ENCODE results near the gene ARHGAP44.

GRCh38 chr17:12815642-12816141, 26.4 kb downstream of the ARHGAP44 start:
- no peak for TF ChIP-seq CTCF (IDR thresholded peaks at IDR 0.05; ENCODE audit: low read depth, low read length, missing input control)
- TF ChIP-seq REST (IDR thresholded peaks at IDR 0.05): no peak
- no peak for TF ChIP-seq ZBTB33 (IDR thresholded peaks at IDR 0.05)
- TF ChIP-seq FOXA1 (IDR thresholded peaks at IDR 0.05): no peak
- TF ChIP-seq NR2F2 (IDR thresholded peaks at IDR 0.05): no peak
- TF ChIP-seq GABPA (IDR thresholded peaks at IDR 0.05 in 1 of 2, conservative IDR thresholded peaks at IDR 0.05 in 1 of 2): no peak
- no peak for TF ChIP-seq MAX (IDR thresholded peaks at IDR 0.05)
- no peak for TF ChIP-seq EGR1 (IDR thresholded peaks at IDR 0.05; ENCODE audit: low read depth in 2 of 2)
